Measurements from ENCODE around the gene SLC6A9.

The SLC6A9 gene

GRCh38 chr1:43983253-43983899 is 47.9 kb downstream of the SLC6A9 start:
- DNase-seq (ENCODE audit: low read depth): no peak

GRCh38 chr1:43982808-43983207 is 48.5 kb downstream of the SLC6A9 start:
- DNase-seq (ENCODE audit: low read depth): no peak

- DNase-seq (ENCODE audit: low read depth): no peak
These were observed 49.0 kb downstream of the SLC6A9 start for GRCh38 chr1:43982241-43982640.

GRCh38 chr1:43981636-43982035 is 49.6 kb downstream of the SLC6A9 start:
- no peak for DNase-seq (ENCODE audit: low read depth)

- no peak for DNase-seq (ENCODE audit: low read depth)
These were observed 50.1 kb downstream of the SLC6A9 start for GRCh38 chr1:43981135-43981491.

- DNase-seq (ENCODE audit: low read depth): no peak
These were observed 50.8 kb downstream of the SLC6A9 start for GRCh38 chr1:43980255-43981134.

- no peak for DNase-seq (ENCODE audit: low read depth)
These were observed 51.6 kb downstream of the SLC6A9 start for GRCh38 chr1:43979528-43980254.

GRCh38 chr1:43979261-43979527 is 52.1 kb downstream of the SLC6A9 start:
- no peak for DNase-seq (ENCODE audit: low read depth)

GRCh38 chr1:43978551-43979260 is 52.6 kb downstream of the SLC6A9 start, which contains the start of gene B4GALT2:
TSS of gene B4GALT2 (plus strand) at chr1:43979210. CDS start at chr1:43981161, 1,951 bp downstream.
- no peak for DNase-seq (ENCODE audit: low read depth)

GRCh38 chr1:43978264-43978550 is 53.1 kb downstream of the SLC6A9 start:
- DNase-seq (ENCODE audit: low read depth): no peak

- DNase-seq (ENCODE audit: low read depth): no peak
These were observed 53.6 kb downstream of the SLC6A9 start for GRCh38 chr1:43977376-43978263.

GRCh38 chr1:43976890-43977289 is 54.4 kb downstream of the SLC6A9 start:
- DNase-seq (ENCODE audit: low read depth): no peak

GRCh38 chr1:43976045-43976444 is 55.2 kb downstream of the SLC6A9 start:
- DNase-seq (ENCODE audit: low read depth): no peak

GRCh38 chr1:43975249-43975961 is 55.9 kb downstream of the SLC6A9 start:
- peak; percentile 10 for DNase-seq (ENCODE audit: low read depth)

GRCh38 chr1:43974443-43975248 is 56.6 kb downstream of the SLC6A9 start, which contains the start of gene ATP6V0B:
TSS of gene ATP6V0B (plus strand) at chr1:43974960. CDS start at chr1:43975041, 81 bp downstream.
- DNase-seq (ENCODE audit: low read depth): peak; percentile 87

GRCh38 chr1:43973981-43974442 is 57.2 kb downstream of the SLC6A9 start:
- no peak for DNase-seq (ENCODE audit: low read depth)

- no peak for DNase-seq (ENCODE audit: low read depth)
These were observed 59.8 kb downstream of the SLC6A9 start for GRCh38 chr1:43971336-43971980.

- DNase-seq (ENCODE audit: low read depth): no peak
These were observed 60.4 kb downstream of the SLC6A9 start for GRCh38 chr1:43970911-43971310.

GRCh38 chr1:43970502-43970901 is 60.8 kb downstream of the SLC6A9 start:
- no peak for DNase-seq (ENCODE audit: low read depth)

Data from activated T-helper 1 cell treated with Interleukin-2 at 50 U/mL for 16 hours (primary cell).